CD14-positive monocyte (primary cell): ENCODE results near the gene CTNS. TPM values are rescaled to one million over a fixed set of nuclear protein-coding genes. Genes with fewer than 3 reads are reported as not detected.

Experiments used
- DNase-seq, 3 donors: peaks; one replicate each; pipeline ENCODE4 v3.0.0-alpha.2; 2011 to 2022
- H2AFZ ChIP-seq: 2 replicates; pipeline ENCODE4 v1.6.0; 2012; ENCODE audit warnings: mild to moderate bottlenecking, low read depth, low read length, inconsistent platforms; ENCODE audit not compliant: insufficient read depth, poor library complexity, severe bottlenecking
- H3K27ac ChIP-seq, 2 donors: 1 replicate in 1 of 2; 2 replicates in 1 of 2; pipeline ENCODE4 v1.5.1; 2012 to 2013; ENCODE audit warnings: low read length in 2 of 2, control low read depth in 1 of 2, inconsistent platforms in 1 of 2, low read depth in 1 of 2, mild to moderate bottlenecking in 1 of 2
- H3K27me3 ChIP-seq, 2 donors: one replicate each; pipeline versions ENCODE4 v1.6.0 to v1.6.1; 2011 to 2013; ENCODE audit warnings: low read length in 2 of 2; ENCODE audit not compliant: control insufficient read depth in 2 of 2, insufficient read depth in 2 of 2
- H3K36me3 ChIP-seq, 2 donors: replicated peaks in 1 of 2; 1 replicate in 1 of 2; 2 replicates in 1 of 2; pipeline versions ENCODE4 v1.5.1 to v1.6.1; 2012 to 2013; ENCODE audit warnings: low read length in 2 of 2, control low read depth in 1 of 2, inconsistent platforms in 1 of 2, mild to moderate bottlenecking in 1 of 2; ENCODE audit not compliant: insufficient read depth in 2 of 2, control insufficient read depth in 1 of 2
- H3K4me1 ChIP-seq, 2 donors: 1 replicate in 1 of 2; 2 replicates in 1 of 2; pipeline versions ENCODE4 v1.5.1 to v1.6.1; 2012 to 2013; ENCODE audit warnings: low read length in 2 of 2, control low read depth in 1 of 2, inconsistent platforms in 1 of 2, mild to moderate bottlenecking in 1 of 2, moderate library complexity in 1 of 2; ENCODE audit not compliant: insufficient read depth in 2 of 2, control insufficient read depth in 1 of 2
- H3K4me2 ChIP-seq: replicated peaks from 2 replicates; pipeline ENCODE3; 2012; ENCODE audit warnings: low read length, moderate library complexity, mild to moderate bottlenecking; ENCODE audit not compliant: poor library complexity, severe bottlenecking; ENCODE audit errors: extremely low read depth
- H3K4me3 ChIP-seq, 3 experiments: fragments of 200-600 bp in 1 of 3; sonication (generic) in 1 of 3; replicated peaks in 1 of 3; 1 replicate in 2 of 3; 2 replicates in 1 of 3; pipeline ENCODE4 v1.5.1; 2011 to 2013; ENCODE audit warnings: low read length in 3 of 3, mild to moderate bottlenecking in 3 of 3, control low read depth in 2 of 3, low read depth in 2 of 3, inconsistent platforms in 1 of 3, moderate library complexity in 1 of 3
- H3K79me2 ChIP-seq: 2 replicates; pipeline ENCODE4 v1.6.0; 2012; ENCODE audit warnings: mild to moderate bottlenecking, control low read depth, inconsistent platforms, low read length, moderate library complexity; ENCODE audit not compliant: insufficient read depth
- H3K9ac ChIP-seq: 2 replicates; pipeline ENCODE4 v1.6.0; 2017; ENCODE audit warnings: low read length, mild to moderate bottlenecking; ENCODE audit not compliant: insufficient read depth, poor library complexity, severe bottlenecking
- H3K9me3 ChIP-seq, 2 donors: replicated peaks in 1 of 2; 1 replicate in 1 of 2; 2 replicates in 1 of 2; pipeline versions ENCODE4 v1.5.1 to v1.6.1; 2012 to 2013; ENCODE audit warnings: low read length in 2 of 2, control low read depth in 1 of 2; ENCODE audit not compliant: control insufficient read depth in 1 of 2, insufficient read depth in 1 of 2
- H4K20me1 ChIP-seq: 2 replicates; pipeline ENCODE4 v1.6.0; 2012; ENCODE audit warnings: mild to moderate bottlenecking, low read length, control low read depth, moderate library complexity; ENCODE audit not compliant: insufficient read depth
- H3K27ac Mint-ChIP-seq, 7 donors: one replicate each; pipeline ENCODE4 v1.8.0; 2020; ENCODE audit warnings: mild to moderate bottlenecking in 7 of 7, mixed read lengths in 7 of 7, moderate library complexity in 6 of 7, inconsistent platforms in 2 of 7
- H3K27me3 Mint-ChIP-seq, 3 donors: one replicate each; pipeline ENCODE4 v1.8.0; 2021 to 2022; ENCODE audit warnings: low read depth in 3 of 3, mild to moderate bottlenecking in 3 of 3, mixed read lengths in 3 of 3, moderate library complexity in 3 of 3, inconsistent platforms in 1 of 3
- H3K36me3 Mint-ChIP-seq, 2 donors: one replicate each; pipeline ENCODE4 v1.8.0; 2020; ENCODE audit warnings: mixed read lengths in 2 of 2, inconsistent platforms in 1 of 2, mild to moderate bottlenecking in 1 of 2
- H3K4me1 Mint-ChIP-seq: one replicate; pipeline ENCODE4 v1.8.0; 2020; ENCODE audit warnings: mild to moderate bottlenecking, mixed read lengths
- H3K4me3 Mint-ChIP-seq, 2 donors: one replicate each; pipeline ENCODE4 v1.8.0; 2020; ENCODE audit warnings: mild to moderate bottlenecking in 2 of 2, mixed read lengths in 2 of 2, moderate library complexity in 1 of 2
- H3K9me3 Mint-ChIP-seq, 7 donors: one replicate each; pipeline ENCODE4 v1.8.0; 2020 to 2022; ENCODE audit warnings: mixed read lengths in 7 of 7, mild to moderate bottlenecking in 6 of 7, moderate library complexity in 6 of 7, inconsistent platforms in 2 of 7
- CTCF ChIP-seq: fragments of 200-600 bp; IDR thresholded peaks from one replicate; pipeline ENCODE4 v1.8.0; 2022; ENCODE audit warnings: antibody characterized with exemption, mild to moderate bottlenecking
- WGBS: methylation state at CpG from one replicate; pipeline ENCODE4 v1.1.5; 2013; ENCODE audit warnings: missing lambda C conversion rate; ENCODE audit not compliant: insufficient coverage; 5-methylcytosine and 5-hydroxymethylcytosine counted together
- intact Hi-C, 2 donors: fragments of 100-400 bp; cut with micrococcal nuclease; formaldehyde crosslinking; loops; one replicate each; pipeline versions ENCODE4 v1.15.0 to v1.15.1; 2023
- polyA plus RNA-seq, 3 donors: library from polyadenylated mRNA; depleted of rRNA in 1 of 3; unstranded in 2 of 3; stranded (reverse) in 1 of 3; fragments of 300-500 nt in 2 of 3; fragments of >200 nt in 1 of 3; fragmentation: Illumina TruSeq in 2 of 3; gene quantifications; 1 replicate in 2 of 3; 2 replicates in 1 of 3; pipeline ENCODE4 v1.2.3, GENCODE V29; 2012 to 2021

CTNS gene
- polyA plus RNA-seq, 3 donors: 11.6 to 11.8 (median 11.7) TPM

GRCh38 chr17:3692346-3692745, 55.8 kb downstream of the CTNS start:
- Mint-ChIP-seq H3K27ac (peak overlapping the region in 1 of 7 donors; percentile 25), H3K27me3 (peaks cover 9 to 31% (median 26%) of the 10 kb centered on the region in 3 donors), H3K36me3 (peaks cover 0 to 1% of the 10 kb centered on the region in 2 donors), H3K9me3 (peaks cover 0 to 6% (median 0%) of the 10 kb centered on the region in 7 donors), H3K4me1 (peaks cover 21% of the 10 kb centered on the region), H3K4me3 (peak overlapping the region in 1 of 2 donors; percentile 15)
- no peaks in the 10 kb centered on the region for H3K9me3 ChIP-seq
- H2AFZ ChIP-seq: no peak overlapping the region
- no peak overlapping the region for H3K4me2 ChIP-seq
- H4K20me1 ChIP-seq: no peaks in the 10 kb centered on the region
- peaks cover 0 to 15% of the 10 kb centered on the region in 2 donors for H3K27me3 ChIP-seq
- no peak overlapping the region for H3K9ac ChIP-seq
- H3K27ac ChIP-seq: no peak overlapping the region
- no peaks in the 10 kb centered on the region for H3K79me2 ChIP-seq
- H3K4me1 ChIP-seq: peaks cover 16 to 23% of the 10 kb centered on the region in 2 donors
- no peaks in the 10 kb centered on the region for H3K36me3 ChIP-seq
- TF ChIP-seq CTCF: no peak
- H3K4me3 ChIP-seq: no peak overlapping the region
- DNase-seq: no peak
- 98% methylated on average over 8 of the region's 9 CpGs for WGBS
- intact Hi-C loops: no loop called here

GRCh38 chr17:3693141-3693540, 56.6 kb downstream of the CTNS start:
- H3K36me3 Mint-ChIP-seq: peaks cover 0 to 1% of the 10 kb centered on the region in 2 donors
- WGBS: 100% methylated on average over 2 of the region's 4 CpGs
- H3K27me3 Mint-ChIP-seq: peaks cover 12 to 31% (median 29%) of the 10 kb centered on the region in 3 donors
- H3K4me1 ChIP-seq: peaks cover 16 to 23% of the 10 kb centered on the region in 2 donors
- H3K27ac Mint-ChIP-seq: no peak overlapping the region
- peaks cover 0 to 15% of the 10 kb centered on the region in 2 donors for H3K27me3 ChIP-seq
- H3K9me3 ChIP-seq: peaks cover 0 to 6% of the 10 kb centered on the region in 2 donors
- no peaks in the 10 kb centered on the region for H3K36me3 ChIP-seq
- peaks cover 0 to 12% (median 5%) of the 10 kb centered on the region in 7 donors for H3K9me3 Mint-ChIP-seq
- H3K79me2 ChIP-seq: no peaks in the 10 kb centered on the region
- no peaks in the 10 kb centered on the region for H4K20me1 ChIP-seq
- peaks cover 21% of the 10 kb centered on the region for H3K4me1 Mint-ChIP-seq
- intact Hi-C loops: no loop called here
- H3K4me3 ChIP-seq: no peak overlapping the region
- H3K9ac ChIP-seq: no peak overlapping the region
- no peak overlapping the region for H3K27ac ChIP-seq
- no peak overlapping the region for H2AFZ ChIP-seq
- no peak overlapping the region for H3K4me2 ChIP-seq
- no peak overlapping the region for H3K4me3 Mint-ChIP-seq
- TF ChIP-seq CTCF: no peak
- DNase-seq: no peak
